Stimulated activated CD4-positive, alpha-beta T cell treated with anti-CD3 and anti-CD28 coated beads, Interleukin-2, amount 100 ng/mL, for 24 hours (primary cell): ENCODE data around the gene FLT3.
"Not testable (repeated sequence)": the region's sequence is repeated elsewhere in the genome, so short reads cannot be mapped to it uniquely, and the experiment has no call there.

Experiments
- DNase-seq, 2 donors: peaks; one replicate each; pipeline ENCODE4 v3.0.0-alpha.2; 2020

FLT3 gene

DNA sequence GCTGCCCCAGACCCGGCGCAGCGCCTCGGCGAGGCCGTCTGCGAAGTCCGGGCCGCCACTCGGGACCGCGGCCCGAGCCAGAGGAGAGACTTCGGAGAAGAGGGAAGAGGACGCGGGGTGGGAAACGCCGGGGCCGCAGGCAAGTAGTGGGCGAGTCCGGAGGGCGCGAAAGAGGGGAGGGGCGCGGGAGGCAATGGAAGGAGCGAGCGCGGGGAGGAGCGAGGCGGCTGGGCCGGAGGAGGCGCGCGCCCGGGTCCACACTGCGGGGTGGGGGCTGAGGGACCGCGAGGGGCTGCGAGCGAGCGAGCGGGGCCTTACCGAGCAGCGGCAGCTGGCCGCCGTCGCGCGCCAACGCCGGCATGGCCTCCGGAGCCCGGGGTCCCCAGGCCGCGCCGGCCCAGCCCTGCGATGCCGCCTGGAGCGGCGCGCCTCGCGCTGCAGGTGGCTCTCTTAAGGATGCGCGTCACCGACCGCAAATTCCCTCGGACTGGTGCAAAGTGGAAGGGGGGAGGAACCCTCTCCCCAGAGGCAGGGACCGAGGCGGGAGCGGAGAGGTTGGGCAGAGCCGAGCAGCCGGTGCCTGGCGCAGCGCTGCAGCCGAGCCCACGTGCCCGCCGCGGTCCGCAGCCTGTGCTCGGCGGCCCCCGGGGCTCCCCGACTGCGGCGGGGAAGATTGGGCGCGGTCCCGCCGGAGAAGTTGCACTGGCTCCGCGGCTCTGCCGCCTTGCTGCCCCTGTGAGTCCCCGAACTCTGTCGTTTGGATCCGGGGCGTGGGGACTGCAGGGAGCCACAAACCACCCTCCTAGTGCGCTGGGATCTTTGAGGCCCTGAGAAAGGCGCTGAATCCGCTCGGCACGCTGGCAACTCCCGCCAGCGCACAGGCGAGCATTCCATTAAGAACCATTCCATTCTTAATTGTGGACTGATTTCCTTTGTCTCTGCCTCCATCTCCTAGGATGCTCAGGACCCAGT is at the start of gene FLT3:
Gene FLT3 (minus strand): TSS at position 427 of the 972 bp plus-strand sequence. CDS start 66 bp downstream, at position 361.
- DNase-seq, result peak; percentile 26 to 63

DNA sequence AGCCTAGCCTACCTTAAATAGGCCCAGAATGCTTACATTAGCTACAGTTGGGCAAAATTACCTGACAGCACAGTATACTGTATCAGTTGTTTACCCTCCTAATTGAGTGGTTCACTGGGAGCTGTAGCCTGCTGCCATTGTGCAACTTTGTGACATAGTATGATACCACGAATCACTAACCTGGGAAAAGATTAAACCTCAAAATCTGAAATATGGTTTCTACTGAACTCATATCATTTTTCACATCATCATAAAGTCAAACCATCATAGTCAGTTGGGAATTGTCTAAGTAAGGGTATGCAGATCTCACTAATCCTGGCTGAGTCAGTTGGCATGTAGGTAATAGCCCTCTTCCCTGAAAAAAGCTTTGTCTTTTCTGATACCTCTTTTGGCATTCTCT is 47.1 kb upstream of the FLT3 start:
- no peak for DNase-seq

DNA sequence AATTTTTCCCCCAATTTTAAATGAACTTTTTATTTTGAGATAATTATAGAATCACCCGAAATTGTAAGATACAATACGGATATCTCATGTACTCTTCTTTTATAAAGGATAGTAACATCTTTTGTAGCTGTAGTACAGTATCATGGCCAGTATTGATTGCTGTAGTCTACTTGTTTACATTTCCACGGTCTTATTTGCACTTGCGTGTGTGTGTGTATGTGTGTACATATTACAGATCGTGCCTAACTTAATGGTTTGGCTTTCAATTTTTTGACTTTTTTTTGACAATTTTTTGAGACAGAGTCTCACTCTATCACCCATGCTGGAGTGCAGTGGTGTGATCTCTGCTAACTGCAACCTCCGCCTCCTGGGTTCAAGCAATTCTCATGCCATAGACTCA is 44.7 kb upstream of the FLT3 start:
- DNase-seq, result no peak

DNA sequence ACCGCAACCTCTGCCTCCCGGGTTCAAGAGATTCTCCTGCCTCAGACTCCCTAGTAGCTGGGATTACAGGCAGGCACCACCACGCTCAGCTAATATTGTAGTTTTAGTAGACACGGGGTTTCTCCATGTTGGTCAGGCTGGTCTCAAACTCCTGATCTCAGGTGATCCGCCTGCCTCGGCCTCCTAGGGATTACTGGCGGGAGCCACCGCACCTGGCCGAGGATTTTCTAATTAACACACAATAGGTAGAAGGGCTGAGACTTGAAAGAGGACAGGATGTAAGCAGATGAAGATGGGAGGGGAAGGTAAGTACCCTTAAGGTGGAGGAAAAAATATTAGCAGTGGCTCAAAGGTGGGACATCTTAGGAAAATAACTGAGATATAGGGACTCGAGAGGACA is 41.2 kb upstream of the FLT3 start:
- not testable (repeated sequence) for DNase-seq

DNA sequence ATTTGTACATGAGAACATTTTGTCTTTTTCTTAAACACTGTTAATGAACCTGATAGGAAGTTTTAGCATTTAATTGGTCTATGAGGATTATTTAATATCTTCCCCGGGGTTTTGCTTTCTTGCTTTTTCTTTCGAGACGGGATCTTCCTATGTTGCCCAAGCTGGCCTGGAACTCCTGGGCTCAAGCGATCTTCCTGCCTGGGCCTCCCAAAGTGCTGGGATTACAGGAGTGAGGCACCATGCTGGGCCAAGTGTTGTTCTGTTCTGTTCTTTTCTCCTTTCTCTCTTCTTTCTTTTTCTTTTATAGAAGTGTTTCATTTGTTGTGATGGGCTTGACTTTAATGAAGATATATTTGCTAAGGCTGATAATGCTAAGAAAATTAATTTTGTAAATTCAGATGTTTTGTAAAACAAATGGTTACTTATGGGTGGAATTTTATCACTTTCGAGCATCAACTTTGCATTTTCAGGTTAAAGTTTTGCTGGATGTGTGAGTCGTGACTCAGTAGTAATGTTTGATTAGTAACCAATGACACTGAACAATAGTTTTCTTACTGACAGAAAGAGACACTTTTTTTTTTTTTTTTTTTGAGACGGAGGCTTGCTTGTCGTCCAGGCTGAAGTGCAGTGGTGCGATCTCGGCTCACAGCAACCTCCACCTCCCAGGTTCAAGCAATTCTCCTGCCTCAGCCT is 40.2 kb upstream of the FLT3 start:
- no peak for DNase-seq

DNA sequence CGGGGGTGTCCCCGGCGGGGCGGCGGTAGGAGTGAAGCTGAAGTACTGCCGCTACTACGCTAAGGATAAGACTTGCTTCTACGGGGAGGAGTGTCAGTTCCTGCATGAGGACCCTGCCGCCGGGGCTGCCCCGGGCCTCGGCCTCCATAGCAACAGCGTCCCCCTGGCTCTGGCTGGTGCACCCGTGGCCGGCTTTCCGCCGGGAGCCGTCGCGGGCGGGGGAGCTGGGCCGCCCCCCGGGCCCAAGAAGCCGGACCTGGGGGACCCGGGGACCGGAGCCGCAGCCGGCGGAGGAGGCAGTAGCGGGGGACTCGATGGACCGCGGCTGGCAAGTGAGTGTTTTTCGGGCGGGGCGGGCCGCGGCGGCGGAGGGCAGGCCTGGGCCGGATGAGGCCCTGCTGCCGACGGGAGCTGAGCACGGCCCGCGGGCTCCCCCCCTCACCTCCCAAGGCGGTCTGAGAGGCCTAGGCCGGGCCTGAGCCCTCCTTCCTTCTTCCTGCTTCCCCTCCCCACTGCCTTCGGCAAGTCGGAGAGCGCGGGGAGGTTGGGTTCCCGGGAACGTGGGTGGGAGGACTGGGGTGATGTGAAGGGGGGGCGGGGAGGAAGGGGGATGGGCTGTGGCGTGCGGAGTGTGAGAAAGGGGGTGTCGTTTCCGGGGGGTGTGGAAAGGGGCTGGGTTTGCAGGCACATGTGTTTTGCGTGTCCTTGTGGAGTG is 38.5 kb upstream of the FLT3 start:
- peak; percentile 89 to 91 for DNase-seq

DNA sequence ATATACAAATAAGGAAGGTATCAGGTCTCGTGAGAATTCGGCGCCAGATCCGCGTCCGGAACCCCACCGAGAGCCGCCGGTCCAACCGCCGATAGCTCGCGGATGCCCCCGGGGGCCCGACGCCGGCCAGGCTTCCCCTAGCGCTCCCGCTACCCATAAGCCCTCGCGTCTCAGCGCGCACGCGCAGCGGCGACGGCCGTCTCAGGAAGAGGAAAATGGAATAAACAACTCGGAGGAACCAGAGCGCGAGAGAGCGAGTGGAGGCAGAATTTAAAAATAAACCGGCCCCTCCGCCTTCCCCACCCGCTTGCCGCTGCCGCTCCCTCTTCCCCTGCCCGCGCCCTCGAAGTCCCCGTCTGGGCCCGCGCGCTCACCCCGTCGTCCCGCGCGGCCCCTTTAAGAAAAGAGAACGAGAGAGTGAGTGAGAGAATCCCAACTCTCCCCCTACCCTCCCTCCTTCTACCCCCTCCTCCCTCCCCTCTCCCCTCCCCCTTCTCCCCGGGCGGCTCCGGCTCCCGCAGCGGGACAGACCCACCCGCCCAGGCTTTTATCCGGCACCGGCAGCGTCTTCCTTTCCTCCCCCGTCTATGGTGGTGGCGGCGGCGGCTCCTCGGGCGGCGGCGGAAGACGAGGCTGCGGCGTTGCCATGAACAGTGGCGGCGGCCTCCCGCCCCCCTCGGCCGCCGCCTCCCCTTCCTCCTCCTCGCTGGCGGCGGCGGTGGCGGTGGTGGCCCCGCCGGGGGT is 37.8 kb upstream of the FLT3 start, which contains the start of gene PAN3:
Gene PAN3 (plus strand): TSS at position 534 of the 744 bp plus-strand sequence. CDS start 113 bp downstream, at position 647.
- DNase-seq, result peak; percentile 91

DNA sequence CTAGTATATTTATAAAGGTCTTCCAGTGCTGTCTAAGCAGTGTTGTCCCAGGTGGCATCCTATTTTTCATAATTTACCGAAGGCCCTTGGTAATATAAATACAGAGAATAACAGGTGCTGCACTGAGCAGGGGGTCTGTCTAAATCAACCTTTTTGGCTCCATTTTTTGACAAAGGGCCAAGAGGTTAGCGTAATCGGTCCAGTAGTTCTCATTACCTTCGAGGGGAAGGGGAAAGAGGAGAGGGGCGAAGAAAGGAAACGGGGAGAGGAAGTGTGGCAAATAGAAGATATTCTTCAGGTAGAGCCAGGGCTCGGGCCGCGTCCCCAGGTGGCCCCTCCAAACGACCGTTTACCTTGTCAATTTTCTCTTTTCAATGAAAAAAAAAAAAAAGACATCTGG is 37.2 kb upstream of the FLT3 start:
- no peak for DNase-seq

DNA sequence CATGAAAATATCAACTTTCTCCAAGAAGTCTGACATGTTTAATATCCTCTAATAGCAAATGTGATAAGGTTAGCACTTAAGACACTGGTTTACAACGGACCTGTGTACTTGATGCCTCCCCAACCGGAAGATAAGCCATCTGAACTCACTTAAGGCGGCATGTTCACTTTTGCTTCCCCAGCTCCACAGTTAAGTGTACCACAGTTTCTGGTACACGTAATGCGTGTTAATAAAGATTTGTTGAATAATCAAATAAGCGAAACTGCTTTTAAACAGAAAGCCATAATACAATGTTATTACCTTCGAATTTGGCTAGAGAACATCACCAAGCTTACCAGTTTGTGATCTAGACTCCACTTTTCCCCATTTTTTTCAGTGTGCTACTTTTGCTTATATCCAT is 36.5 kb upstream of the FLT3 start:
- no peak for DNase-seq

DNA sequence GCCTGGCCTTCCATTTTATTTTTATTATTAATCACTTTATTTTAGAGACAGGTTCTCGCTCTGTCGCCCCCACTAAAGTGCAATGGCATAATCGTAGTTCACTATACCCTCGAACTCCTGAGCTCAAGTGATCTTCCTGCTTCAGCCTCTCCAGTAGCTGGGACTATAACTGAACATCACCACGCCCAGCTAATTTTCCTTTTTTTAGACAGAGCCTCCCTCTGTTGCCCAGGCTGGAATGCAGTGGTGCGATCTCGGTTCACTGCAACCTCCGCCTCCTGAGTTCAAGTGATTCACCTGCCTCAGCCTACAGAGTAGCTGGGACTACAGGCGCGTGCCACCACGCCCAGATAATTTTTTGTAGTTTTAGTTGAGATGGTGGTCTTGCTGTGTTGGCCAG is 31.3 kb upstream of the FLT3 start:
- no peak for DNase-seq

DNA sequence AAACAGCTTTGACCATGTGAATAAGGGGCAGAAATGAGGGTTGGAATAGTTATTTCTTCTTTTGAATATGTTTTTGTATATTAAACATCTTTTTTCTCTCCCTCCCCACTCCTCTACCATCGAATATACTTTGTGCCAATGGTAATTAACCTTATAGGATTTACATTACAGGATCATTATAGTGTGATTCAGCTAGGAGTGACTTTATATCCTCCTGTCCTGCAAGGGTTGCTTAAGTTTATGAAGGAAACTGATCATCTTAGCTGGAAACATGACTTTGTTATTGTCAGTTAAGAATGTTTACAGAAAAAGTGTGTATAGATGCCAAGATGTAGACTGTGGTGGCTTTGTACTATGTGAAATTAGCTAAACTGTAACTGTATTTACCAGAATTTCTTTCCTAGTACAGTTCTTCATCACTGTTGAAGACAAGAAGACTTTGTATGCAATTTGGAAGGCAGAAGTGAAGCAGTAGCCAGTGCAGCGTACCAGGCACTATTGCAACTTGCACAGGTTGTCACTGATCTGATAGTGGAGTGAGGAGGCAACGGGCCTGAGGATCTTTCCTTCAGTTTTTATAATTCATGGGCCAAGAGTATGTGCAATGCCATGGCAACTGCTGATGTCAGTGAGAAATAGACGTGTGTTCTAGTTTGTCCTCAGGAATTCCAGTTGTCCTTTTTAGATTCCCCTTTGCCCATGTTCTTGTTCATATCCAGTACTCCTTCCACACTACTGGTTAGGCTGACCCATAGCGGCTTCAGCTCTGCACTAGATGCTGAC is 29.7 kb upstream of the FLT3 start:
- no peak for DNase-seq

DNA sequence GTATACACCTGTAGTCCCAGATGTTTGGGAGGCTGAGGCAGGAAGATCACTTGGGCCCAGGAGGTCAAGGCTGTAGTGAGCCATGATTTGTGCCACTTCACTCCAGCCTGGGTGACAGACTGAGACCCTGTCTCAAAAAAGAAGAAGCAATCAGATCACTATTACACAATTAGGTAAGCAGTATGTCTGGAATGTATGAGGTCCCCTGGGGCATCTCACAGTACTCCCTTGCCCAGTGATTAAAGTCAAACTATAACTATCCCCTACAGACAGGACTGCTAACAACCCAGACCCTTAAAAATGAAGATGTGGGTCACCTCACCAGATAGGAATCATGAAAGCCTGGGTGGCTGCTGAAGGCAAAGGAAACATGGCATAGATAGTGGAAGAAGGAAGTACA is 28.6 kb upstream of the FLT3 start:
- no peak for DNase-seq

DNA sequence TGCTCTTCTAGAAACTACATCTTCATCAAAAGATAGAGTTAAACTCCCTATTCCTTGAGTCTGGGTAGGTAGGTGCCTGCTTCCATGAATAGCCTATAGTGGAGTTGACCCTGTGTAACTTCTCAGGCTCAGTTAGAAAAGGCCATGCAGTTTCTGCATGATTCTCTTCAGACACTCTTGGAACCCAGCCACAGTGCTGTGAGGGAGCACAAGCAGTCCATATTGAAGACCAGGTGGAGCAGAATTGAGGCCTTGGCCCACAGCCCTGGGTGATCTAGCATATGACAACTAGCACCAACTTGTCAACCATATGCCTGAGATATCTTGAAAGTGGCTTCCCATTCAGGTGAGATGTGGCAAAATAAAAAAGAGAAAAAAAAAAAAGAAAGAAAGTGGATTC is 27.7 kb upstream of the FLT3 start:
- no peak for DNase-seq

DNA sequence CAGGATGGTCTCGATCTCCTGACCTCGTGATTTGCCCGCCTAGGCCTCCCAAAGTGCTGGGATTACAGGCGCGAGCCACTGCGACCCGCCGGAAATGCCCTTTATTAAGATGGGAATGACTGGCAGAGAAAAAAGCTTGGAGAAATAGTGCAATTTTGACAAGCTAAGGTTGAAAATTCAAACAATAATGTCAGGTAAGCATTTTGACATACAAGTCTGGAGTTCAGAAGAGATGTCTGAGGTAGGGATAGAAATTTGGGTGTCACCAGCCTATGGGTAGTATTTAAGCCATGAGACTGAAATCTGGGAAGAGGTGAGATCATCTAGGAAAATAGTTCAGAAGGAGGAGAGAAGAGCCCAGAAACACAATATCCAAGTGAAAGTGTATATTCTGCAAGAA is 20.8 kb upstream of the FLT3 start:
- no peak for DNase-seq

DNA sequence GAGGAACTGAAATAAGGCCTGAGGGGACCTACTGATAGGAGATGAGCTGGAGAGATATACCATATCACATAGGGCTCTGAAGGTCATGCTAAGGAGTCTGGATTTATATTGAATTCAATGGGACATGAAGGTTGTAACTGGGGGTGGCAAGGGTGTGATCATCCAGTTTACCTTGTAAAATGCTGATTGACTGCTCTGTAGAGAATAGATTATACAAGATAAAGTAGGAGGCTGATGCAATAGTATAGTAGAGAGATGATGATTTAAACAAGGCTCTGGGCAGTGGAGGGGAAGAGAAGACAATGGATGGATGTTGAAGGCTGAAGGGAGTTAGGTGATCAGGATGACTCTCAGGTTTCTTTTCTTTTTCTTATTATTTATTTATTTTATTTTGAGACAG is 19.9 kb upstream of the FLT3 start:
- DNase-seq, result no peak

DNA sequence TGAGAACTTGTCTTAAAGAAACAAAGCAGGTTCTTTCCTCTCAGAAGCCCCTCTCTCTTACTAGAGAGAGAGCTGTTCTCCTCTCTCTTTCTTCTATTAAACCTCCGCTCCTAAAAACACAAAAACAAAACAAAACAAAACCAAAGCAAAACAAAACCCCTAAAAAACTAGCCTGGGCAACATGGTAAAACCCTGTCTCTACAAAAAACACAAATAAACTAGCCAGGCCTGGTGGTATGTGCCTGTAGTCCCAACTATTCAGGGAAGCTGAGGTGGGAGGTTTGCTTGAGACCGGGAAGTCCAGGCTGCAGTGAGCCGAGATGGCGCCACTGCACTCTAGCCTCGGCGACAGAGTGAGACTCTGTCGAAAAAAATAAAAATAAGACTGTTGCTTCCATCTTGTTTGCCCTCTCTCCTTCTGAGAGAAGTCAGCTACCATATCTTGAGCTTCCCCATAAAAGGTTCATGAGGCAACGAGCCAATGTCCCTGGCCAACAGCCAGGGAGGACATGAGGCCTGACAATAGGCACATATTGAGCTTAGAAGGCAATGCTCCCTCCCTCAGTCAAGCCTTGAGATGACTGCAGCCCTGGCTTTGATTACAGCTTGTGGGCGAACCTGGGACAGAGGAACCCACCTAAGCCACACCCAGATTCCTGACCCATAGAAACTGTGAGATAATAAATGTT is 17.5 kb upstream of the FLT3 start:
- DNase-seq, result no peak

DNA sequence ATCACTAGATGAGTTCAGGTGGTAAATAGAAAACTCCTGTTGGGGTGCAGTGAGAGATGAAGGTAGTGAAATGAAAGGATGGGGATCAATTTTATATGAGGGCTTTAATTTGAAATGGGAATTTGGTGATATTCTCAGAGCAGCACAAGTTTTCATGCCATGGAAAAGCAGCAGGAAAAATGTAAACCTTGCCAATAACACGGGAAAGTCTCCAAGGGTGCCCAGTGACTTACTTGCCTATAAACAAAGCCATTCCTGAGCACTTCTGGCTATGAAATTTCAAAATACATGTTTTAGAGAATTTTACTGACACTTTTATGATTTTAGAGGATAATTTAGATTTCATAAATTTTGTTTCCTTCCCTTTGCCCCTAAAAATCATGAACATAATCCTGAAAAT is 16.4 kb upstream of the FLT3 start:
- no peak for DNase-seq

DNA sequence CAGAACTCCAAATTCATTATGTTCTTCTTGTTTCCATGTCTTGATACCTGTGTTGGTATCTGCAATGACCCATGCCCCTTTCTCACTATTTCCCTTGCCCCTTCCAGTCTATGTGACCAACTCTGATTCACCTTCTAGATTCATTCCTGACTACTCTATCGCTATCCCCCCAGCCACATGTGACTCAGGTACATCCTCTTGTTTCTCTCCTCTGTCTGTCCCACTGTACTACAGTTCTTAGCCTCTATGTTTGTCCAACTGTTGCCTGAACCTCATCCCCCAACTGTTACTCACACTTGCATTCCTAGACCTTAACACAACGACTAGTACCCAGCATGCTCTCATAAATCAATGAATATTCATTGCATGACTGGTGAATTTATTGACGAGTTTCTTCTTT is 10.0 kb upstream of the FLT3 start:
- DNase-seq, result no peak

DNA sequence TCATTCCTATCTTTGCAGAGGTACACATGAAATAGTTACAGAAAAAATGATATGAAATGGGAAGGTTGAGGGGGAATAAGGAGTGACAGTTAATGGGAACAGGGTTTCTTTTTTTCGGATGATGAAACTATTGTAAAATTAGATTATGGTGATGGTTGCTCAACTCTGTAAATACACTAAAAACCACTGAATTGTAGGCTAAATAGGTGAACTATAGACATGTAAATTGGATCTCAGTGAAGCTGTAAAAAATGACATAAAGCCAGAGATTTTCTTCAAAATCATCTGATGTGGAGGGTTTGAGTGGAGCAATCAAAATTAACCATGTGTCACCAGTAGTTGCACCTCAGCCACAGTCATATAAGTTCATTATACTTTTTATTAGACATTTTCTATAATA is 6.6 kb upstream of the FLT3 start:
- DNase-seq, result no peak

DNA sequence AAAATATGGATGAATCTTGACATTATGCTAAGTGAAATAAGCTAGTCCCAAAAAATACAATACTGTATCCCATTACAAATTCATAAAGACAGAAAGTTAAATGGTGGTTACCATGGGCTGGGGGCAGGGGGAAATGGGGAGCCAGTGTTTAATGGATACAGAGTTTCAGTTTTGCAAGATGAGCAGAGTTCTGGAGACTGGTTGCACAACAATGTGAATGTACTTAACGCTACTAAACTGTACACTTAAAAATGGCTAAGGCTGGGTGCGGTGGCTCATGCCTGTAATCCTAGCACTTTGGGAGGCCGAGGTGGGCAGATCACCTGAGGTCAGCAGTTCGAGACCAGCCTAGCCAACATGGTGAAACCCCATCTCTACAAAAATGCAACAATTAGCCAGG is 1.5 kb upstream of the FLT3 start:
- not testable (repeated sequence) for DNase-seq
